ENCODE data around the gene IL17C. TPM values are rescaled to one million over a fixed set of nuclear protein-coding genes. Genes with fewer than 3 reads are reported as not detected.

Gene IL17C
- total RNA-seq, 4 donors from 2014 or later, result not detected

DNA sequence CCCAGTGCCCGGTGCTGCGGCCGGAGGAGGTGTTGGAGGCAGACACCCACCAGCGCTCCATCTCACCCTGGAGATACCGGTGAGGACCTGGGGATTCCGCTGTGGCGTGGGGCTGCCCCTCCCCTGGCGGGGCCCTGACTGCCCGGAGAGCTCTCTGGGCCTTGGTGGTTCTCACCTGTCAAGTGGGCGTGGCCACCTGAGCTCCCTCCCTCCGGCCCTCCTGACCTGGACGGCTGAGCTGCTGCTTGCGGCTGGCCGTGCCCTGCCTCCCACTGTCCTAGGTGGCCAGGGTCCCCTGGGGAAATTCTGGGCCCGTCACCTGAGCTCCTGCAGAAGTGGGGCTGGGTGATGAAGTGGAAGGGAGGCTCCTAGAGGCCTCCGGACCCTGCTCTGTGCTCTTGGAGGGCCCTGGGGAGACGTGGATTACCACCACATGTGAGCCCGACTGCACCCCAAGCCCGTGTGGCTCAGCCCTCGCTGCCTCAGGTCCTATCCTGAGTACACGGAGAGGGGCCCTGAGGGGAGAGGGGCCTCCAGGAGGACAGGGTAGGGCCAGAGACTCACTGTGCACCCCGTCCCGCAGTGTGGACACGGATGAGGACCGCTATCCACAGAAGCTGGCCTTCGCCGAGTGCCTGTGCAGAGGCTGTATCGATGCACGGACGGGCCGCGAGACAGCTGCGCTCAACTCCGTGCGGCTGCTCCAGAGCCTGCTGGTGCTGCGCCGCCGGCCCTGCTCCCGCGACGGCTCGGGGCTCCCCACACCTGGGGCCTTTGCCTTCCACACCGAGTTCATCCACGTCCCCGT is 1.1 kb downstream of the IL17C start:
- Histone ChIP-seq H3K4me1 (peaks cover 0 to 10% (median 3%) of the 10 kb centered on the region in 3 donors), H3K36me3 (no peaks in the 10 kb centered on the region), H3K9me3 (no peaks in the 10 kb centered on the region), H3K27me3 (peaks cover 70% of the 10 kb centered on the region), H3K27ac (no peak overlapping the region), H3K4me3 (no peak overlapping the region)
- ATAC-seq, result peak; percentile 8
- WGBS, 2 donors (ENCODE audit: low coverage in 1 of 2), result 20% methylated on average over 3 of the region's 45 CpGs; no CpG with 5 or more reads in 1 of the 2 donors
- TF ChIP-seq EP300 (IDR thresholded peaks at IDR 0.05) (no peak), POLR2AphosphoS5 (IDR thresholded peaks at IDR 0.05) (no peak), POLR2A (IDR thresholded peaks at IDR 0.05) (no peak)
- TF ChIP-seq, protein P1, sequence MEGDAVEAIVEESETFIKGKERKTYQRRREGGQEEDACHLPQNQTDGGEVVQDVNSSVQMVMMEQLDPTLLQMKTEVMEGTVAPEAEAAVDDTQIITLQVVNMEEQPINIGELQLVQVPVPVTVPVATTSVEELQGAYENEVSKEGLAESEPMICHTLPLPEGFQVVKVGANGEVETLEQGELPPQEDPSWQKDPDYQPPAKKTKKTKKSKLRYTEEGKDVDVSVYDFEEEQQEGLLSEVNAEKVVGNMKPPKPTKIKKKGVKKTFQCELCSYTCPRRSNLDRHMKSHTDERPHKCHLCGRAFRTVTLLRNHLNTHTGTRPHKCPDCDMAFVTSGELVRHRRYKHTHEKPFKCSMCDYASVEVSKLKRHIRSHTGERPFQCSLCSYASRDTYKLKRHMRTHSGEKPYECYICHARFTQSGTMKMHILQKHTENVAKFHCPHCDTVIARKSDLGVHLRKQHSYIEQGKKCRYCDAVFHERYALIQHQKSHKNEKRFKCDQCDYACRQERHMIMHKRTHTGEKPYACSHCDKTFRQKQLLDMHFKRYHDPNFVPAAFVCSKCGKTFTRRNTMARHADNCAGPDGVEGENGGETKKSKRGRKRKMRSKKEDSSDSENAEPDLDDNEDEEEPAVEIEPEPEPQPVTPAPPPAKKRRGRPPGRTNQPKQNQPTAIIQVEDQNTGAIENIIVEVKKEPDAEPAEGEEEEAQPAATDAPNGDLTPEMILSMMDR (IDR thresholded peaks at IDR 0.05), result no peak

DNA sequence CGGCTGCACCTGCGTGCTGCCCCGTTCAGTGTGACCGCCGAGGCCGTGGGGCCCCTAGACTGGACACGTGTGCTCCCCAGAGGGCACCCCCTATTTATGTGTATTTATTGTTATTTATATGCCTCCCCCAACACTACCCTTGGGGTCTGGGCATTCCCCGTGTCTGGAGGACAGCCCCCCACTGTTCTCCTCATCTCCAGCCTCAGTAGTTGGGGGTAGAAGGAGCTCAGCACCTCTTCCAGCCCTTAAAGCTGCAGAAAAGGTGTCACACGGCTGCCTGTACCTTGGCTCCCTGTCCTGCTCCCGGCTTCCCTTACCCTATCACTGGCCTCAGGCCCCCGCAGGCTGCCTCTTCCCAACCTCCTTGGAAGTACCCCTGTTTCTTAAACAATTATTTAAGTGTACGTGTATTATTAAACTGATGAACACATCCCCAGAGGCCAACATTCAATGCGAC is 1.7 kb downstream of the IL17C start:
- no peak for ATAC-seq

DNA sequence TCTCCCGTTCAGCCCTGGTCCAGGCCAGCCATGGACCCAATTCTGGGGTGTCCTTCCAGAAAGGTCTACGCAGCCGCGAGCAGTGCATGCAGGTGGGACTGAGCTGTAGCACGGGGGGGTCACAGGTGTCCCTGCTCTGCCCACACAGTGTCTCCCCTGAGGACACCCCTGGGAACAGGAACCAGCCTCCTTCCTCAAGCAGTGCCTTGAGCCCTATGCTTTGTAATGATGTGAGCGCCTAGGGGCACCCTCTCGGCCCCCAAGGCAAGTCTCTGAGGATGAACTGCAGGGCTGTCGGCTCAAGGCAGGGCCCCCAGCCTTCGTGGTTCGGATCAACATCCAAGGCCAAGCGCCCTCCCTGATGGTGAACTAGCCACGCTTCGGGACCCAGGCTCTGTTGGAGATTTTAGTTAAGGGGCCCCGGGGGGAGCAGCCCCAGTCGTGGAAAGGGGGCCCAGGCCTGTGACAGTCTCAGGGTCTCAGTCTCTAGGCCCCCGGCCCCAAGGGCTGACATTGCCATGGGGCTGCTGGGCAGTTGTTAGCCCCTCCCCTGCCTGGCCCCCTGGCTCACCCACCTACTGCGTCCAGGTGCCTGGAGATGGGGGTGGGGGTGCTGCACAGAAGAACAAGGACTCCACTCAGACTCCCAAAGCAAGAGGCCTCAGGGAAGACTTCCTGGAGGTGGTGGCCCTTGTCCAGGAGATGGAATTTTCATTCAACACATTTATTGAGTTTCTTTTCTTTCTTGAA is 2.3 kb downstream of the IL17C start:
- TF ChIP-seq EP300 (IDR thresholded peaks at IDR 0.05), result no peak
- no peak for TF ChIP-seq POLR2A (IDR thresholded peaks at IDR 0.05)
- no peak for TF ChIP-seq POLR2AphosphoS5 (IDR thresholded peaks at IDR 0.05)
- TF ChIP-seq, protein P1 (IDR thresholded peaks at IDR 0.05), result no peak
- no peaks in the 10 kb centered on the region for H3K4me1 ChIP-seq
- H3K4me3 ChIP-seq, result no peak overlapping the region
- H3K36me3 ChIP-seq, result peaks cover 0 to under 1% of the 10 kb centered on the region in 2 donors
- 59 to 68% methylated on average over 4 to 5 of the region's 17 CpGs for WGBS, 2 donors (ENCODE audit: low coverage in 1 of 2)
- ATAC-seq, result no peak
- peaks cover 58% of the 10 kb centered on the region for H3K27me3 ChIP-seq
- H3K27ac ChIP-seq, result no peak overlapping the region
- H3K9me3 ChIP-seq, result no peaks in the 10 kb centered on the region

More for the DNA sequence above, 1.7 kb downstream of the IL17C start:
- Histone ChIP-seq H3K4me3 (no peak overlapping the region), H3K4me1 (peaks cover 0 to 4% (median 0%) of the 10 kb centered on the region in 3 donors), H3K27ac (no peak overlapping the region), H3K27me3 (peaks cover 64% of the 10 kb centered on the region), H3K9me3 (no peaks in the 10 kb centered on the region), H3K36me3 (no peaks in the 10 kb centered on the region)
- TF ChIP-seq POLR2AphosphoS5 (IDR thresholded peaks at IDR 0.05) (no peak), POLR2A (IDR thresholded peaks at IDR 0.05) (no peak), EP300 (IDR thresholded peaks at IDR 0.05) (no peak)
- TF ChIP-seq, protein P1 (IDR thresholded peaks at IDR 0.05), result no peak
- WGBS, 2 donors (ENCODE audit: low coverage in 1 of 2), result 27 to 71% methylated on average over 1 to 12 of the region's 13 CpGs

DNA sequence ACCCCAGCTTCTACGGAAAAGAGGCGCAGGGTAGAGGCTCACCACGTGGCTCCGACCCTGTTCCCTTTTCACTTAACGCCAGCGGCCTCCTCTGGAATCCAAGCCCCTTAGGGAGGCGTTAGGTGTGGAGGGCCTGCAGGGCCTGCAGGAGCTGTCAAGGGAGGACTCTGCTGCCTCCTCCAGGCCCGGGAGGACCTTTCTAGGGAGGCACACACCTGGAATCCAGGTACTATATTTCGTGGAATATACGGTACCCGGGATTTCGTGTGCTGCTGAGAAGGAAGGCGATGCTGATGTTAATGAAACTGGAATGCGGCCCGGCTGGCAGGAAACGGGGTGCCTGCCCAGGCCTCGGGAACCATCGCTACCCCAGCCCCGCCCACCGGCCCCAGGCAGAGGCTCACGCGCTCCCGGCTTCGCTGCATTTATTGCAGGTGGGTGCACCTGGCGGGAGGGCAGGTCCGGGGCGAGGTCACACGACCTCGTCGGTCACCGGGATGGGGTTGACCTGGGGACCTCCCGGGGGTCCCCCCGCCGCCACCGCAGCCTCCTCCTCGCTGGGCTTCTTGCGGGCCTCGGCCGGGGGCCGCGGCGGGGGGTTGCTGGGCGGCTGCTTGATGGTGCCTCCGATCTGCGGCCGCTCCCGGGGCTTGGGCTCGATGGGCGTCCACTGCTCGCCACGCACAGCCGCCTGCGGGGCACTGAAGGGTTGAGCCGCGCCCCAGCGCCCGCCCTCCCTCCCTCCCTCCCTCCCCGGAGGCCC is 4.7 kb downstream of the IL17C start:
- Histone ChIP-seq H3K4me1 (no peaks in the 10 kb centered on the region), H3K4me3 (no peak overlapping the region), H3K27me3 (peaks cover 34% of the 10 kb centered on the region), H3K36me3 (peaks cover 0 to 4% of the 10 kb centered on the region in 2 donors), H3K27ac (no peak overlapping the region), H3K9me3 (no peaks in the 10 kb centered on the region)
- TF ChIP-seq, protein P1 (IDR thresholded peaks at IDR 0.05), result no peak
- TF ChIP-seq POLR2AphosphoS5 (IDR thresholded peaks at IDR 0.05) (no peak), EP300 (IDR thresholded peaks at IDR 0.05) (no peak), POLR2A (IDR thresholded peaks at IDR 0.05) (no peak)
- no CpG with 5 or more reads among the region's 58 CpGs for WGBS, 2 donors (ENCODE audit: low coverage in 1 of 2)
- no peak for ATAC-seq
